ENCODE measurements around the gene RUNX2.
"Not testable (repeated sequence)": the region's sequence is repeated elsewhere in the genome, so short reads cannot be mapped to it uniquely, and the experiment has no call there.

The RUNX2 gene

DNA sequence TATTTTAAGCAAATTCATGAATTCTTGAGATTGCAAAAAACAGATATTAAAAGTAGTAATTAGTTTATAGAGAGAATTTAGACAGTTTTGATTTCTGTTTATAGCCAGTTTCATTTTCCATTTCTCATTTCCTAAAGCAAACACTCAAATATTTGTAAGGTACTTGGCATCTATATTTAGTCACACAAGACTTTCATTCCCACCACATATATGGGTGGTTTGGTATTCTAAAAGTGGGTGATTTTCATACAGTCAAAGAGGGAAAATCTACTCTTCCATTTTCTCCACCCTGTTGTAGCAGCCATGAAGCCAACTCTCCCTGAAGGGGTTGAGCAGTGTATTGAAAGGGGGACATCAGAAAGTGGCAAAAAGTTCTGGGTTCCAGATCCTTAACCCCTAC, 230.7 kb downstream of the RUNX2 start:
- Histone ChIP-seq H3K36me3 (ENCODE audit: control insufficient read depth in 1 of 2, insufficient read depth in 2 of 2, low read length in 2 of 2) (no peaks in the 10 kb centered on the region), H3K9me3 (ENCODE audit: control insufficient read depth in 1 of 2, low read length in 2 of 2) (no peaks in the 10 kb centered on the region), H3K27ac (ENCODE audit: low read depth, low read length) (no peak overlapping the region), H3K4me3 (ENCODE audit: low read depth in 1 of 2, low read length in 2 of 2) (no peak overlapping the region), H3K9ac (ENCODE audit: low read depth in 1 of 2, low read length in 2 of 2) (no peak overlapping the region), H3K27me3 (ENCODE audit: control insufficient read depth in 1 of 2, insufficient read depth in 2 of 2, low read length in 2 of 2) (no peaks in the 10 kb centered on the region), H3K4me1 (ENCODE audit: control insufficient read depth in 1 of 2, insufficient read depth in 2 of 2, low read length in 2 of 2) (peaks cover 6 to 18% of the 10 kb centered on the region in 2 donors)

DNA sequence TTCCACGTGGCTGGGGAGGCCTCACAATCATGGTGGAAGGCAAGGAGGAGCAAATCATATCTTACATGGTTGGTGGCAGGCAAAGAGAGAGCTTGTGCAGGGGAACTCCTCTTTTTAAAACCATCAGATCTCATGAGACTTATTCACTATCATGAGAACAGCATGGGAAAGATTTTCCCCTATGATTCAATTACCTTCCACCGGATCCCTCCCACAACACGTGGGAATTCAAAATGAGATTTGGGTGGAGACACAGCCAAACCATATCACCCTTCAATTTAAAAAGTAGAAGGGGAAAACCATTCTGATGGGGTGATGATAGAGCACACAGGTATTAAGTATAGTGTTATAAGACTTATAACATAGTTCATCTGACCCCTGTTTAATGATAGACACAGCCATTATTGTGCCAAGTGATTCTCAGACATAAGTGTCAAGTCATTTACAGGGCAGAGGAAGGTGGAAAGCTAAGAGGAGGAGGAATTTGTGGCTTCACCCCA, 232.2 kb downstream of the RUNX2 start:
- not testable (repeated sequence) for H3K36me3 ChIP-seq (ENCODE audit: control insufficient read depth in 1 of 2, insufficient read depth in 2 of 2, low read length in 2 of 2); H3K27ac ChIP-seq (ENCODE audit: low read depth, low read length); H3K4me3 ChIP-seq (ENCODE audit: low read depth in 1 of 2, low read length in 2 of 2); H3K27me3 ChIP-seq (ENCODE audit: control insufficient read depth in 1 of 2, insufficient read depth in 2 of 2, low read length in 2 of 2); H3K9ac ChIP-seq (ENCODE audit: low read depth in 1 of 2, low read length in 2 of 2); H3K9me3 ChIP-seq (ENCODE audit: control insufficient read depth in 1 of 2, low read length in 2 of 2)
- peaks cover 6 to 16% of the 10 kb centered on the region in 2 donors for H3K4me1 ChIP-seq (ENCODE audit: control insufficient read depth in 1 of 2, insufficient read depth in 2 of 2, low read length in 2 of 2)

GRCh38 chr6:45562171-45562570, 234.0 kb downstream of the RUNX2 start:
- Histone ChIP-seq H3K36me3 (ENCODE audit: control insufficient read depth in 1 of 2, insufficient read depth in 2 of 2, low read length in 2 of 2) (no peaks in the 10 kb centered on the region), H3K27me3 (ENCODE audit: control insufficient read depth in 1 of 2, insufficient read depth in 2 of 2, low read length in 2 of 2) (no peaks in the 10 kb centered on the region), H3K9ac (ENCODE audit: low read depth in 1 of 2, low read length in 2 of 2) (no peak overlapping the region), H3K4me3 (ENCODE audit: low read depth in 1 of 2, low read length in 2 of 2) (no peak overlapping the region), H3K27ac (ENCODE audit: low read depth, low read length) (no peak overlapping the region), H3K9me3 (ENCODE audit: control insufficient read depth in 1 of 2, low read length in 2 of 2) (no peaks in the 10 kb centered on the region), H3K4me1 (ENCODE audit: control insufficient read depth in 1 of 2, insufficient read depth in 2 of 2, low read length in 2 of 2) (peaks cover 0 to 1% of the 10 kb centered on the region in 2 donors)

- H3K4me1 ChIP-seq (ENCODE audit: control insufficient read depth in 1 of 2, insufficient read depth in 2 of 2, low read length in 2 of 2), result no peaks in the 10 kb centered on the region
- no peaks in the 10 kb centered on the region for H3K36me3 ChIP-seq (ENCODE audit: control insufficient read depth in 1 of 2, insufficient read depth in 2 of 2, low read length in 2 of 2)
- no peak overlapping the region for H3K27ac ChIP-seq (ENCODE audit: low read depth, low read length)
- H3K9ac ChIP-seq (ENCODE audit: low read depth in 1 of 2, low read length in 2 of 2), result no peak overlapping the region
- no peaks in the 10 kb centered on the region for H3K9me3 ChIP-seq (ENCODE audit: control insufficient read depth in 1 of 2, low read length in 2 of 2)
- no peak overlapping the region for H3K4me3 ChIP-seq (ENCODE audit: low read depth in 1 of 2, low read length in 2 of 2)
- H3K27me3 ChIP-seq (ENCODE audit: control insufficient read depth in 1 of 2, insufficient read depth in 2 of 2, low read length in 2 of 2), result no peaks in the 10 kb centered on the region
These were observed 234.9 kb downstream of the RUNX2 start for GRCh38 chr6:45563041-45563440.

GRCh38 chr6:45563844-45564243, 235.7 kb downstream of the RUNX2 start:
- Histone ChIP-seq H3K27me3 (ENCODE audit: control insufficient read depth in 1 of 2, insufficient read depth in 2 of 2, low read length in 2 of 2) (no peaks in the 10 kb centered on the region), H3K9ac (ENCODE audit: low read depth in 1 of 2, low read length in 2 of 2) (no peak overlapping the region), H3K4me1 (ENCODE audit: control insufficient read depth in 1 of 2, insufficient read depth in 2 of 2, low read length in 2 of 2) (no peaks in the 10 kb centered on the region), H3K27ac (ENCODE audit: low read depth, low read length) (no peak overlapping the region), H3K9me3 (ENCODE audit: control insufficient read depth in 1 of 2, low read length in 2 of 2) (no peaks in the 10 kb centered on the region), H3K4me3 (ENCODE audit: low read depth in 1 of 2, low read length in 2 of 2) (no peak overlapping the region), H3K36me3 (ENCODE audit: control insufficient read depth in 1 of 2, insufficient read depth in 2 of 2, low read length in 2 of 2) (no peaks in the 10 kb centered on the region)

GRCh38 chr6:45566882-45567281, 238.8 kb downstream of the RUNX2 start:
- Histone ChIP-seq H3K4me1 (ENCODE audit: control insufficient read depth in 1 of 2, insufficient read depth in 2 of 2, low read length in 2 of 2) (no peaks in the 10 kb centered on the region), H3K9ac (ENCODE audit: low read depth in 1 of 2, low read length in 2 of 2) (no peak overlapping the region), H3K27ac (ENCODE audit: low read depth, low read length) (no peak overlapping the region), H3K9me3 (ENCODE audit: control insufficient read depth in 1 of 2, low read length in 2 of 2) (no peaks in the 10 kb centered on the region), H3K27me3 (ENCODE audit: control insufficient read depth in 1 of 2, insufficient read depth in 2 of 2, low read length in 2 of 2) (no peaks in the 10 kb centered on the region), H3K4me3 (ENCODE audit: low read depth in 1 of 2, low read length in 2 of 2) (no peak overlapping the region), H3K36me3 (ENCODE audit: control insufficient read depth in 1 of 2, insufficient read depth in 2 of 2, low read length in 2 of 2) (no peaks in the 10 kb centered on the region)

- Histone ChIP-seq H3K27ac (ENCODE audit: low read depth, low read length) (no peak overlapping the region), H3K4me3 (ENCODE audit: low read depth in 1 of 2, low read length in 2 of 2) (no peak overlapping the region), H3K36me3 (ENCODE audit: control insufficient read depth in 1 of 2, insufficient read depth in 2 of 2, low read length in 2 of 2) (no peaks in the 10 kb centered on the region), H3K9ac (ENCODE audit: low read depth in 1 of 2, low read length in 2 of 2) (no peak overlapping the region), H3K27me3 (ENCODE audit: control insufficient read depth in 1 of 2, insufficient read depth in 2 of 2, low read length in 2 of 2) (no peaks in the 10 kb centered on the region), H3K4me1 (ENCODE audit: control insufficient read depth in 1 of 2, insufficient read depth in 2 of 2, low read length in 2 of 2) (no peaks in the 10 kb centered on the region), H3K9me3 (ENCODE audit: control insufficient read depth in 1 of 2, low read length in 2 of 2) (no peaks in the 10 kb centered on the region)
These were observed 239.7 kb downstream of the RUNX2 start for GRCh38 chr6:45567879-45568278.

GRCh38 chr6:45568626-45569025, 240.5 kb downstream of the RUNX2 start:
- Histone ChIP-seq H3K36me3 (ENCODE audit: control insufficient read depth in 1 of 2, insufficient read depth in 2 of 2, low read length in 2 of 2) (no peaks in the 10 kb centered on the region), H3K9ac (ENCODE audit: low read depth in 1 of 2, low read length in 2 of 2) (no peak overlapping the region), H3K4me1 (ENCODE audit: control insufficient read depth in 1 of 2, insufficient read depth in 2 of 2, low read length in 2 of 2) (no peaks in the 10 kb centered on the region), H3K4me3 (ENCODE audit: low read depth in 1 of 2, low read length in 2 of 2) (no peak overlapping the region), H3K27me3 (ENCODE audit: control insufficient read depth in 1 of 2, insufficient read depth in 2 of 2, low read length in 2 of 2) (no peaks in the 10 kb centered on the region), H3K9me3 (ENCODE audit: control insufficient read depth in 1 of 2, low read length in 2 of 2) (no peaks in the 10 kb centered on the region), H3K27ac (ENCODE audit: low read depth, low read length) (no peak overlapping the region)

DNA sequence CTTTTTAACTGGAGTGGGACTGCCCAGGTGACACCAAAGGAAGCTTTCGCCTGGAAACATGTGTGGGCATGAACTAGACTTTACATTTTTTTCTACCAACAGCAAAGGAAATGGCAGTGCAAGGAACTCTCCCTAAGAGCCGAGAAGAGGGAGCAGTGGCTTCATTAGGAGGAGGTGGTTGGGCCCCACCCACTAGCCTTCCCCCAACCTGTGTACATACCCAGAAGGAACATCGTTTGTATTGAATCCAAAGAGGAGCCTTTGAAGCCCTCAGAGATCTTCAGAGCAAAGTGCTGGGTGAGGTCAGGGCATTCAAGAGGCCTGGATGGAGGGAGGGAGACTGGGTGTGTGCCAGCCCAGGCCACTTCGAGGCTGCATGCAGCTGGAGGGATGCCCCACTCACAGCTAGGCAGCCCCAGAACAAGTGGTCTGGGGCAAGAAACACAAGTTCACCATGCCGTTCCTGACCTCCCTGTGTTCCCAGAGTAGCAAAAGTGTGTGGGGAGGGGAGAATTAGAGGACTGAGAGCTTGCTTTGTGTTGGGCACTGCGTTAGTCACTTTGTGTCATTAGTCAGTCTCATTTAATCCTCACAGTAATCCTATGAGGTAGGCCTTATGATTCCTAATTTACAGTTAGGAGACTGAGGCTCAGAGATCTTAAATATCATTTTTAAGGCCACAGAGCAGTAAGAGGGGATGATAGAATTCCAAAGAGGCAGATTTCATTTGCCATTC, 241.2 kb downstream of the RUNX2 start:
- Histone ChIP-seq H3K27ac (ENCODE audit: low read depth, low read length) (no peak overlapping the region), H3K4me3 (ENCODE audit: low read depth in 1 of 2, low read length in 2 of 2) (no peak overlapping the region)

DNA sequence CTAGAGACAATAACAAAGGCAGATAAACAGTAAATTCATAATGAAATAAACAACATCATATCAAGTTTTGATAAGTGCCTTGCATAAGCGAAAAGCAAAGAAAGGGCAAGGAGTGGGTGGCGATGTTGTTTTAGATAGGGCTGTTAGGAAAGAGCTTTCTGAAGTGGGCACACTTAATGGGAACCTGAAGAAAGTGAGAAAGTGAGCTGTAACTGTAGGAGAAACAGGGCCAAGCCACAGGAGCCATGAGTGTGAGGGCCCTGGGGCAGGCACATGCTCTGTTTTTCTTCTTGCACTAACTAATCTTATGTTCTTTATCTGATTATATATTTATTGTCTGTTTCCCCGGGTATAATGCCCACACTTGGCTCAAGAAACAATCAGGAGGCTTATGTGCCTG, 243.0 kb downstream of the RUNX2 start:
- Histone ChIP-seq H3K9ac (ENCODE audit: low read depth in 1 of 2, low read length in 2 of 2) (no peak overlapping the region), H3K9me3 (ENCODE audit: control insufficient read depth in 1 of 2, low read length in 2 of 2) (no peaks in the 10 kb centered on the region), H3K4me1 (ENCODE audit: control insufficient read depth in 1 of 2, insufficient read depth in 2 of 2, low read length in 2 of 2) (no peaks in the 10 kb centered on the region), H3K27ac (ENCODE audit: low read depth, low read length) (no peak overlapping the region), H3K27me3 (ENCODE audit: control insufficient read depth in 1 of 2, insufficient read depth in 2 of 2, low read length in 2 of 2) (no peaks in the 10 kb centered on the region), H3K36me3 (ENCODE audit: control insufficient read depth in 1 of 2, insufficient read depth in 2 of 2, low read length in 2 of 2) (no peaks in the 10 kb centered on the region), H3K4me3 (ENCODE audit: low read depth in 1 of 2, low read length in 2 of 2) (no peak overlapping the region)

More for the DNA sequence above, 241.2 kb downstream of the RUNX2 start:
- H3K4me1 ChIP-seq (ENCODE audit: control insufficient read depth in 1 of 2, insufficient read depth in 2 of 2, low read length in 2 of 2), result no peaks in the 10 kb centered on the region
- H3K9ac ChIP-seq (ENCODE audit: low read depth in 1 of 2, low read length in 2 of 2), result no peak overlapping the region
- H3K27me3 ChIP-seq (ENCODE audit: control insufficient read depth in 1 of 2, insufficient read depth in 2 of 2, low read length in 2 of 2), result no peaks in the 10 kb centered on the region
- H3K9me3 ChIP-seq (ENCODE audit: control insufficient read depth in 1 of 2, low read length in 2 of 2), result no peaks in the 10 kb centered on the region
- no peaks in the 10 kb centered on the region for H3K36me3 ChIP-seq (ENCODE audit: control insufficient read depth in 1 of 2, insufficient read depth in 2 of 2, low read length in 2 of 2)
